Measurements from ENCODE around the gene NCKAP1.

The NCKAP1 gene

GRCh38 chr2:183037553-183038340 lies 510 bp downstream of the NCKAP1 start:
- DNase-seq (ENCODE audit: low read depth, low spot score): no peak
- ChIA-PET CTCF (interaction anchor here (0.6 to 1.8 kb wide), 7 partner anchors 13 to 105 kb away, joined by 3 to 4 read pairs (median 3); no protein-coding TSS in a partner anchor), POLR2A (interaction anchor here (1.0 kb wide), 1 partner anchor 12 kb away, joined by 6 read pairs; no protein-coding TSS in a partner anchor)
- TF ChIP-seq CTCF (IDR thresholded peaks at IDR 0.05; ENCODE audit: insufficient read depth, low read length, missing control alignments): no peak
- H3K4me3 ChIP-seq (ENCODE audit: low read depth, low read length): peak overlapping the region; percentile 73

GRCh38 chr2:183037074-183037552 lies 1.1 kb downstream of the NCKAP1 start:
- no peak for DNase-seq (ENCODE audit: low read depth, low spot score)
- ChIA-PET CTCF (interaction anchor here (0.7 to 1.8 kb wide), 4 partner anchors 13 to 33 kb away, joined by 3 to 4 read pairs (median 4); no protein-coding TSS in a partner anchor), POLR2A (interaction anchor here (1.0 kb wide), 1 partner anchor 11 kb away, joined by 6 read pairs; no protein-coding TSS in a partner anchor)
- H3K4me3 ChIP-seq (ENCODE audit: low read depth, low read length): peak overlapping the region; percentile 73
- TF ChIP-seq CTCF (IDR thresholded peaks at IDR 0.05; ENCODE audit: insufficient read depth, low read length, missing control alignments): no peak

- no peak for TF ChIP-seq CTCF (IDR thresholded peaks at IDR 0.05; ENCODE audit: insufficient read depth, low read length, missing control alignments)
- no peak for DNase-seq (ENCODE audit: low read depth, low spot score)
- CTCF ChIA-PET: interaction anchor here (1.8 kb wide), 1 partner anchor 15 kb away, joined by 4 read pairs; no protein-coding TSS in a partner anchor
- POLR2A ChIA-PET: no interaction called here
- H3K4me3 ChIP-seq (ENCODE audit: low read depth, low read length): peak overlapping the region; percentile 73
These were observed 2.1 kb downstream of the NCKAP1 start for GRCh38 chr2:183035954-183036669.

GRCh38 chr2:183035298-183035953 lies 2.8 kb downstream of the NCKAP1 start:
- POLR2A ChIA-PET: interaction anchor here (1.0 kb wide), 1 partner anchor 43 kb away, joined by 3 read pairs; the partner anchor contains the start of gene DUSP19
- DNase-seq (ENCODE audit: low read depth, low spot score): no peak
- CTCF ChIA-PET: no interaction called here
- H3K4me3 ChIP-seq (ENCODE audit: low read depth, low read length): 0 out of 2 replicates have a peak overlapping the region, but pooled peaks have one; percentile 73
- TF ChIP-seq CTCF (IDR thresholded peaks at IDR 0.05; ENCODE audit: insufficient read depth, low read length, missing control alignments): no peak

GRCh38 chr2:183034806-183035205 lies 3.5 kb downstream of the NCKAP1 start:
- H3K4me3 ChIP-seq (ENCODE audit: low read depth, low read length): no peak overlapping the region
- POLR2A ChIA-PET: interaction anchor here (1.0 kb wide), 1 partner anchor 44 kb away, joined by 3 read pairs; the partner anchor contains the start of gene DUSP19
- no peak for DNase-seq (ENCODE audit: low read depth, low spot score)
- CTCF ChIA-PET: no interaction called here
- no peak for TF ChIP-seq CTCF (IDR thresholded peaks at IDR 0.05; ENCODE audit: insufficient read depth, low read length, missing control alignments)

All from AG04449 (cell line).